ENCODE data around the gene DNASE1L3.

- TF ChIP-seq EZH2 (IDR thresholded peaks at IDR 0.05; ENCODE audit: borderline replicate concordance) = no peak
- no peak for TF ChIP-seq CTCF (IDR thresholded peaks at IDR 0.05; ENCODE audit: poor library complexity)
- no peak for TF ChIP-seq EZH2phosphoT487 (IDR thresholded peaks at IDR 0.05; ENCODE audit: low read depth, severe bottlenecking, unreplicated experiment)
Measured at GRCh38 chr3:58234516-58234931, 23.8 kb upstream of the DNASE1L3 start.
